ENCODE data around the gene ANKFN1.

DNA sequence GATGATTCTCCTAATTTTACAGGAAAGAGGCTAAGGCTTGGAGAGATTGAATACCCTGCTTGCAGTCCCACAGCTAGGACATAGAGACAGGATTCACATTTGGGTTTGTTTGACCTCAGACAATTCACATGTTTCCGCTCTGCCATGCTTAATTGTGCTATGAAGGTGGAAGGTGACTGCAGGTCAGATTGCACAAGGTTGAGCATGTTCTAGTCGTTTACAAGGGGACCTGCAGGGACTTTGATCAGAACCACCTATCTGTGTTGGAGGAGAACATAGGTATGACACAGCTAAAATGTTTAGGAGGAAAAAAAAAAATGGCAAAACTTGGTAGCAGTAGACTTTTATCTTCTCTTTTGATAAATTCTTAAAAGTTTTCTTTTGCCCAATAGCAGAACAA, 4.9 kb upstream of the ANKFN1 start:
- TF ChIP-seq, protein P1, sequence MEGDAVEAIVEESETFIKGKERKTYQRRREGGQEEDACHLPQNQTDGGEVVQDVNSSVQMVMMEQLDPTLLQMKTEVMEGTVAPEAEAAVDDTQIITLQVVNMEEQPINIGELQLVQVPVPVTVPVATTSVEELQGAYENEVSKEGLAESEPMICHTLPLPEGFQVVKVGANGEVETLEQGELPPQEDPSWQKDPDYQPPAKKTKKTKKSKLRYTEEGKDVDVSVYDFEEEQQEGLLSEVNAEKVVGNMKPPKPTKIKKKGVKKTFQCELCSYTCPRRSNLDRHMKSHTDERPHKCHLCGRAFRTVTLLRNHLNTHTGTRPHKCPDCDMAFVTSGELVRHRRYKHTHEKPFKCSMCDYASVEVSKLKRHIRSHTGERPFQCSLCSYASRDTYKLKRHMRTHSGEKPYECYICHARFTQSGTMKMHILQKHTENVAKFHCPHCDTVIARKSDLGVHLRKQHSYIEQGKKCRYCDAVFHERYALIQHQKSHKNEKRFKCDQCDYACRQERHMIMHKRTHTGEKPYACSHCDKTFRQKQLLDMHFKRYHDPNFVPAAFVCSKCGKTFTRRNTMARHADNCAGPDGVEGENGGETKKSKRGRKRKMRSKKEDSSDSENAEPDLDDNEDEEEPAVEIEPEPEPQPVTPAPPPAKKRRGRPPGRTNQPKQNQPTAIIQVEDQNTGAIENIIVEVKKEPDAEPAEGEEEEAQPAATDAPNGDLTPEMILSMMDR (conservative IDR thresholded peaks at IDR 0.05 in 1 of 2, IDR thresholded peaks at IDR 0.05 in 1 of 2; ENCODE audit: extremely low read depth in 1 of 2, insufficient read depth in 1 of 2, low read depth in 1 of 2, low read length in 2 of 2): no peak
- TF ChIP-seq EZH2 (IDR thresholded peaks at IDR 0.05; ENCODE audit: borderline replicate concordance, low read length): no peak
